Measurements from ENCODE around the gene ATXN7L1.

Gene ATXN7L1

GRCh38 chr7:105648561-105649401 is 227.6 kb downstream of the ATXN7L1 start:
- ATAC-seq: peak; percentile 4; the same call in 1 of the 3 replicates

GRCh38 chr7:105647591-105647990 is 228.8 kb downstream of the ATXN7L1 start:
- no peak for ATAC-seq

More at GRCh38 chr7:105648561-105649401, 227.6 kb downstream of the ATXN7L1 start:
- TF ChIP-seq ZFP30 (CRISPR knock-in tag; IDR thresholded peaks at IDR 0.05) (no peak), BACH2 (CRISPR knock-in tag; IDR thresholded peaks at IDR 0.05; ENCODE audit: borderline replicate concordance) (peak; percentile 55; the same call in 1 of the 2 replicates)

GRCh38 chr7:105644937-105645336 is 231.5 kb downstream of the ATXN7L1 start:
- ATAC-seq: no peak
- no peak for TF ChIP-seq ZFP30 (CRISPR knock-in tag; IDR thresholded peaks at IDR 0.05)
- TF ChIP-seq CSDC2 (CRISPR knock-in tag; IDR thresholded peaks at IDR 0.05): no peak
- TF ChIP-seq ISL1 (CRISPR knock-in tag; IDR thresholded peaks at IDR 0.05): no peak
- TF ChIP-seq ZNF70 (CRISPR knock-in tag; IDR thresholded peaks at IDR 0.05): no peak
- TF ChIP-seq ARNTL (CRISPR knock-in tag; IDR thresholded peaks at IDR 0.05; ENCODE audit: borderline replicate concordance, low read depth): no peak
- TF ChIP-seq ZFP3 (CRISPR knock-in tag; IDR thresholded peaks at IDR 0.05): no peak
- TF ChIP-seq ZNF565 (CRISPR knock-in tag; conservative IDR thresholded peaks at IDR 0.05; ENCODE audit: low read depth): no peak
- TF ChIP-seq PPARA (CRISPR knock-in tag; IDR thresholded peaks at IDR 0.05; ENCODE audit: borderline replicate concordance): no peak
- TF ChIP-seq GLIS3 (CRISPR knock-in tag; IDR thresholded peaks at IDR 0.05): no peak
- no peak for TF ChIP-seq TCF4 (CRISPR knock-in tag; IDR thresholded peaks at IDR 0.05; ENCODE audit: borderline replicate concordance)
- no peak for TF ChIP-seq ZC3H10 (CRISPR knock-in tag; IDR thresholded peaks at IDR 0.05)
- TF ChIP-seq POU6F1 (CRISPR knock-in tag; IDR thresholded peaks at IDR 0.05; ENCODE audit: borderline replicate concordance, low read depth): no peak
- no peak for TF ChIP-seq PATZ1 (CRISPR knock-in tag; IDR thresholded peaks at IDR 0.05; ENCODE audit: borderline replicate concordance)
- no peak for TF ChIP-seq ZNF8 (CRISPR knock-in tag; IDR thresholded peaks at IDR 0.05)
- TF ChIP-seq RARB (CRISPR knock-in tag; IDR thresholded peaks at IDR 0.05): no peak

More at GRCh38 chr7:105647591-105647990, 228.8 kb downstream of the ATXN7L1 start:
- no peak for TF ChIP-seq ISL1 (CRISPR knock-in tag; IDR thresholded peaks at IDR 0.05)
- TF ChIP-seq ZNF70 (CRISPR knock-in tag; IDR thresholded peaks at IDR 0.05): no peak
- TF ChIP-seq RARB (CRISPR knock-in tag; IDR thresholded peaks at IDR 0.05): no peak
- TF ChIP-seq TCF4 (CRISPR knock-in tag; IDR thresholded peaks at IDR 0.05; ENCODE audit: borderline replicate concordance): no peak
- TF ChIP-seq CSDC2 (CRISPR knock-in tag; IDR thresholded peaks at IDR 0.05): no peak
- TF ChIP-seq ZC3H10 (CRISPR knock-in tag; IDR thresholded peaks at IDR 0.05): no peak
- TF ChIP-seq ZNF565 (CRISPR knock-in tag; conservative IDR thresholded peaks at IDR 0.05; ENCODE audit: low read depth): no peak
- no peak for TF ChIP-seq TSHZ2 (CRISPR knock-in tag; IDR thresholded peaks at IDR 0.05)
- TF ChIP-seq TOX (CRISPR knock-in tag; IDR thresholded peaks at IDR 0.05; ENCODE audit: borderline replicate concordance): no peak
- TF ChIP-seq ZFP30 (CRISPR knock-in tag; IDR thresholded peaks at IDR 0.05): no peak
- no peak for TF ChIP-seq PATZ1 (CRISPR knock-in tag; IDR thresholded peaks at IDR 0.05; ENCODE audit: borderline replicate concordance)
- TF ChIP-seq OSR1 (CRISPR knock-in tag; IDR thresholded peaks at IDR 0.05): no peak
- no peak for TF ChIP-seq POU6F1 (CRISPR knock-in tag; IDR thresholded peaks at IDR 0.05; ENCODE audit: borderline replicate concordance, low read depth)
- TF ChIP-seq ESRRG (CRISPR knock-in tag; IDR thresholded peaks at IDR 0.05): no peak
